Transverse colon (tissue), 4 donors: ENCODE measurements around the gene AGPAT3.

Source experiments
- POLR2A ChIP-seq: fragments of 450-650 bp; IDR thresholded peaks from one replicate; pipeline ENCODE4 v1.6.1; 2016; ENCODE audit warnings: antibody characterized with exemption, mild to moderate bottlenecking, moderate library complexity
- POLR2AphosphoS5 ChIP-seq, 3 donors: sonication (generic); formaldehyde crosslinking; IDR thresholded peaks; one replicate each; pipeline ENCODE4 v1.6.1; 2016; ENCODE audit warnings: antibody characterized with exemption in 3 of 3
- TF ChIP-seq, protein P1 (sequence below), 5 experiments: fragments of 200-600 bp in 3 of 5; fragments of 450-650 bp in 2 of 5; sonication (generic) in 3 of 5; IDR thresholded peaks; 1 replicate in 2 of 5; 2 replicates in 3 of 5; pipeline ENCODE4 v1.5.1; 2016 to 2017; ENCODE audit warnings: antibody characterized with exemption in 5 of 5, inconsistent platforms in 3 of 5, mild to moderate bottlenecking in 2 of 5, moderate library complexity in 1 of 5

DNA sequence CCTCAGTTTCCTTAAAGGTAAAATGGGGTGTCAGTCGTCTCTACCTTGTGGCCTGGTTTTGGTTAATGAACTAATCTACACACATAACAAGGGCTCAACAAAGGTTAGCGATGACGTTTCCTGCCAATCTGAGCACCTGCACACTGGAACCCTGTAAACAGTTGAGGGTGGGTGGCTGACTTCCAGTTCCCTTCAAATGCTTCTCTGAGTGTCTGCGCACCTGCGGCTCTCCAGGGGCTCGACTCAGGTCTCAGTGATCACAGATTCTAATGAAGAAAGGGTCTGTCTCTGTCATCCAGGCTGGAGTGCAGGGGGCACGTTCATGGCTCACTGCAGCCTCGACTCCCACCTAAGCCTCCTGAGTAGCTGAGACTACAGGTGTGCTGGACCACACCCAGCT lies 3.3 kb upstream of the AGPAT3 start:
- TF ChIP-seq, protein P1, sequence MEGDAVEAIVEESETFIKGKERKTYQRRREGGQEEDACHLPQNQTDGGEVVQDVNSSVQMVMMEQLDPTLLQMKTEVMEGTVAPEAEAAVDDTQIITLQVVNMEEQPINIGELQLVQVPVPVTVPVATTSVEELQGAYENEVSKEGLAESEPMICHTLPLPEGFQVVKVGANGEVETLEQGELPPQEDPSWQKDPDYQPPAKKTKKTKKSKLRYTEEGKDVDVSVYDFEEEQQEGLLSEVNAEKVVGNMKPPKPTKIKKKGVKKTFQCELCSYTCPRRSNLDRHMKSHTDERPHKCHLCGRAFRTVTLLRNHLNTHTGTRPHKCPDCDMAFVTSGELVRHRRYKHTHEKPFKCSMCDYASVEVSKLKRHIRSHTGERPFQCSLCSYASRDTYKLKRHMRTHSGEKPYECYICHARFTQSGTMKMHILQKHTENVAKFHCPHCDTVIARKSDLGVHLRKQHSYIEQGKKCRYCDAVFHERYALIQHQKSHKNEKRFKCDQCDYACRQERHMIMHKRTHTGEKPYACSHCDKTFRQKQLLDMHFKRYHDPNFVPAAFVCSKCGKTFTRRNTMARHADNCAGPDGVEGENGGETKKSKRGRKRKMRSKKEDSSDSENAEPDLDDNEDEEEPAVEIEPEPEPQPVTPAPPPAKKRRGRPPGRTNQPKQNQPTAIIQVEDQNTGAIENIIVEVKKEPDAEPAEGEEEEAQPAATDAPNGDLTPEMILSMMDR (IDR thresholded peaks at IDR 0.05), result no peak
- TF ChIP-seq POLR2A (no peak), POLR2AphosphoS5 (IDR thresholded peaks at IDR 0.05) (no peak)
